Renal cortical epithelial cell (primary cell): Measurements from ENCODE around the gene IL31RA. TPM values are rescaled to one million over a fixed set of nuclear protein-coding genes. Genes with fewer than 3 reads are reported as not detected.

Source experiments
- DNase-seq: peaks from one replicate; pipeline ENCODE4 v3.0.0-alpha.2; 2011; ENCODE audit warnings: low read depth
- total RNA-seq: library from RNA; depleted of rRNA; stranded (reverse); fragments of >200 nt; gene quantifications from 2 replicates; pipeline ENCODE4 v1.2.3, GENCODE V29; 2014

Gene IL31RA
- total RNA-seq, 1 donor from 2014 or later, result 1.0 TPM

DNA sequence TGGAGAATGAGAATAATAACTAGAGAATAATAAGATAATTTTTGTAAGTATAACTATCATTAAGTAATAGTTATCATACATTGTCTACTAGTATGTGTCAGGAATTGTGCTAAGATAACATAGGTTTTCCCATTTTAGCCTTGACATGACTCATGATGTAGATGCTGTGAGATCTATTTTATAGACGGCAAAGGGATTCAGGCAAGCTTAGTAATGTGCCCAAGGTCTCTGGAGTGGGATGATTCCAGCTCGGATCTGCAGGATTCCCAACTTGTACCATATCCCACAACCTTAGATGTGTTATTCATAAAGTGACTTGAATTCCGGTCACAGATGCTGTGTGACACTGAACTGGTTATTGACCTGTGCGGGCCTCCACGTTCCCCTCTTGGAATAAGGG is 51.5 kb downstream of the IL31RA start:
- DNase-seq, result no peak

DNA sequence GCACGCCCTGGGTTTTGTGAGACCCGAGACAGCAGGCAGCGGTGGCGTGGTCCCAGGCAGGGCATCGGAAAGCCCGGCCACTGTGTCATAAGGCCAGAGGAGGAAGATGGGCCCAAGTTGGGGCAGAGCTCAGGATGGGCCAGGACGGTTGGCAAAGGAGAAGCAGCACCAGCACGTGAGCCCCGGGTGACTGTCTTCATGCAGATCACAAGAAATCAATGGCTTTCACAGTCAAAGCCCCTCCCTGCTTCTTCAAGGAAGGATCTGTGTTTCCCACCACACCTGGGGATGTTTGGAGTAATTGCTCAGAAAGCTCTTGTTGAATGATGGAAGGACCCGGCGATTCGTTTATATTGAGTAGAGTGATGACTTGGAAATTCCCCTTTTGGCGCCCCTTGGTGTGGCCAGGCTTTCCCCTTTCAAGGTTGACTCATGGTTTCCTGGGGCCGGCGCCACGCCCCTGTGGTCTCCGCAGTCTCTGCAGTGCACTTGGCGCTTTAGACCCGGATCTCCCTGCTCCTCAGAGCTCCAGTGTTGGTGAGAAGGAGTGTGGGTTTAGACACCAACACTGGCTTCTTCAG is 52.1 kb downstream of the IL31RA start:
- no peak for DNase-seq

DNA sequence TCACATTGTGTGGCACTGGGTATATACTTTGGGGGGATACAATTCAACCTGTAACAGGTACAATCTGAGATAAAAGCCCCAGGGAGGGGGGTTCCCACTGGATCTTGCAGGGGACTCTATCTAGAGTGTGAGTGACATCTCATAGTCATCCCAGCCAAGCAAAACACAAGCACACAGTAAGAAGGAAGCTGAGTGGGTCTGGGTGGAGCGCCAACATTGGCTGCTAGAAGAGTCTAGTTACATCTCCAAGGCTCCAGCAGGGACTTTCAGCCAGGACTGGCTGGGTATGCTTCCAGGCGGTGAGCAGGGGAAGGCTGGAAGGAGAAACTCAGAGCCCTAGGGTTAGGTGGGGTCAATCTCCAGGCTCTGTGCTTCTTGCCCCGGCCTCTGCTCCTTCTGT is 53.0 kb downstream of the IL31RA start:
- DNase-seq, result no peak

DNA sequence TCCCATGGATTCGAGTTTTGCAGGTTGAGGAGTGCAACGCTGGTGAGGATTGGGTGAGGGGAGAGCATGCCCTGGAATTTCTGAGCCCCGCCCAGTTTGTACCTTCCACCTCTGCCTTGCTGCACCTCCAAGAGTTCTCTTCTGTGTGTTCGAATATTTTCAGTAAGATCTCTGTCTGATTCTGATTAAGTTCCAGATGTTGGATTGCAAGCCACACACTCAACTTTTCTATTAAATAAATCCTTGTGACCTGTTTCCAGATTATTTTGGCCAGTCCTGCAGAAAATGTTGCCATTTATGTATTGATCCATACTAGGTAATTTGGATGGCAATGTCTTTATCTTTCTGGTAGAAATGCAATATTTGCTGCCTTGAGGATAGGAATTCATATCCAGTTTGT is 54.1 kb downstream of the IL31RA start:
- DNase-seq, result no peak

DNA sequence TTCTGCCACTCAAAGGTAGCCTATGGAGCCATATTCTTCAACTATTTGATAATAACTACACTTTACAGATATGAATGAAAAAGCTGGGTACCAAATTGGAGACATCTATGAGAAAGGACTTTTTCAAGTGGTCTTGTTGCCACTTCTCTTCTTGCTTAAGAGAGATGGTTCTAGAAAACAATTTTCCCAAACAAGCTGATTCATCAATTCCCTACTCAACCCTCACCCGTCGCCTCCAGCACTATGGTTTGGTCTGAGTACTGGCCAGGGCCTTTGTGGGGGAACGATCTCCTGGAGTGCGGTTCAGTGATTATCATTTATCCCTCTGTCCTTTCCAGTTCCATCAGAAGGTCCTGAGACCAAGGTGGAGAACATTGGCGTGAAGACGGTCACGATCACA is 56.8 kb downstream of the IL31RA start:
- no peak for DNase-seq

DNA sequence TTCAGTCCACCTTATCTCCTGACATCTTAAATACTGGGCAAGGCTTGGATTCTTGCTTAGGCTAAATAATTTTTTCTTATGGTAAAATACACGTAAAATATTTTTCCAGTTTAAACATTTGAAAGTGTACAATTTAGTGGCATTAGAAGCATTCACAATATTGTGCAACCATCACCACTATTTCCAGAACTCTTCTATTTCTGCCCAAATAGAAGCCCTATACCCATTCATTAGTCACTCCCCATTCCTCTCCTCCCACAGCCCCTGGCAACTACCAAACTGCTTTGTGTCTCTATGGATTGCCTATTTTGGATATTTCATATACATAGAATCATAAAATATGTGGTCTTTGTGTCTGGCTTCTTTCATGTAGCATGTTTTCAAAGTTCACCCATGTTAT is 57.6 kb downstream of the IL31RA start:
- DNase-seq, result no peak

DNA sequence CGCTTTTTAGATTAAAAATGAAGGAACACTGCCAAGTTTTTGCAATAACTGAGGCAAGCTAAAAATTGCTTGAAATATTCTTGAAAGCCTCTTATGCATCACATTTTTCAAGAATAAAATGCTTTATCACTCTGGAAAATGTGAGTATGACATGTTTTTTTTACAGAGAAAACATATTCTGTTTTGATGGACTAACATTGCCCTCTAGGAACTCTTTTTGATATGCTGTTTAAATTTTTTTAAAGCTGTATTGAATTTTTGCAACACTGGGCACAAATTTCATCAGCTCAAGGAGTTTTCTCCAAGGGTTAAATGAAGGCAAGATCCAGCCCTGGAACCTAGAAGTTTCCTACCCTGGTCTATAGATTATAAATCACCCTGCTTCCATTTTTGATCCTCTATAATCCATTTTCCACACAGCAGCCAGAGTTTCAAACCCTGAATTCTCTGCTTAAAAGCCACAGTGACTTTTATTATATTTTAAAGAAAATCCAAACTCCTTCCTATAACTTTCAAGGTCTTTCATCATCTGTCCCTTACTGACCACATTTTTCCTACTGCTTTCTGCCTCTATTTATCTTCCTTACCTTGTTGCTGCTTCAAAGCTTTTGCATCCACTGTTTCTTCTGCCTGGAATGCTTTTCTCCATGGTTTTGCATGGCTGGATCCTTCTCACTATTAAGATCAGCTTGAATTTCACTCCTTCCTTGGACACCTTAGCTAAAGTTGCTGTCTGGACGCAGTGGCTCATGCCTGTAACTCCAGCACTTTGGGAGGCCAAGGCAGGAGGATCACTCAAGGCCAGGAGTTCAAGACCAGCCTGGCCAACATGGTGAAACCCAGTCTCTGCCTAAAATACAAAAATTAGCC is 60.9 kb downstream of the IL31RA start:
- no peak for DNase-seq

DNA sequence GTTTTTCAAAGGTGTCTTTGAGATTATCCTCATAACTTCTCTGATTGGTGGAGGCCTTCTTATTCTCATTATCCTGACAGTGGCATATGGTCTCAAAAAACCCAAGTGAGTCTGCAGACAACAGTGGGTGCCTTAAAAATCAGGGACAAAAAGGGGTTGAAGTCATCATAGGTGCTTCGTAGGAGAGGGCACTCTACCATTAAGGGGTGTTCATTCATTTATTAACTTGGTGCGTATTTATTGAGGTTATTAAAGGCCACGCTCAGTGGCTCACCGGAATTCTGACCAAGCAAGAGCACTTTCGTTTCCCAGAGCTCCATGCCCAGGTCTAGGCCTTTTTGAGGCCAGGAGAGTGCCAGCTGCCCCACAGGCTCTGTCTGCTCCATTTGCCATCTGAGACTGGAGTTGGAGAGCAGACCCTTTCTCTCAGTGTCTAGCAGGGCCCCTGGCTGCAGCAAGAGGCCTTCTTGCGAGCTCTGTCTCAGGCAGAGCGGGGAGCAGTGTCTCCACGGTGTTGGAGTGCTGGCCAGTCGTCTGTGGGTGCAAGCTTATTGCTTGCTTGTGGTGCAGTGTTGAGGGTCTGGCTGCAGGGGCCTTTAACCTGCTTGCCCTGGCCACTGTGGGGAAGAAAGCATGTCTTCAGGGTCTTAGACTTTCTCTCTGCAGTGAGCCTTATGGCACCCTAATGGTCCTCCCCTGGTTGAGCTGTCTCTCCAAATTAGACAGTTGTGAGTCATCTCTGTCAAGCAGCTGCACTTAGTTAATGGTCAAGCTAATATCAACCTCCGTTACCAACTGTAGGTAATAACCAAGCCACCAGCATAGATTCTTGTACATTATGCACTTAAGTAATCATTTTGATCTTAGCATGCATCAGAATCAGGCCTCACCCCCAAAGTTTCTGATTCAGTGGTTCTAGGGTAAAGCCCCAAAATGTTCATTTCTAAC is 62.6 kb downstream of the IL31RA start:
- DNase-seq, result peak; percentile 90

DNA sequence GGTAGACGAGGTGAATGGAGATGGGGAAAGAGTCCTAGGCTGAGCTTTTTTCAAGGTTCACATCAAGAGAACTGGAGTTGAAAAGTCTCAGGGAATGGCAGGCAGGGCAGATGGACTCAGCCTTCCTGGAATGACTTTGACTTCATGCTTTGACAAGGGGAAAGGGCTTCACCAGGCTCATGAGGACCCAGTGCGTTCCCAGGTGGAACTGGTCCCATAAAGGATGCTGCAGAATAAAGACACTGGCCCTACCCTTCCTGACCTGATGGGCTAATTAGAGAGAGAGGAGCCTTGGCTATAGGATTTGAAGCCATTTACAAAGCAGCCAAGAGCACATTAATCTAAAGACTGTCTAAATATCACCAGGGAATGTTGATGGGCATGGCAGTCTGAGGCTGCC is 63.8 kb downstream of the IL31RA start:
- no peak for DNase-seq

DNA sequence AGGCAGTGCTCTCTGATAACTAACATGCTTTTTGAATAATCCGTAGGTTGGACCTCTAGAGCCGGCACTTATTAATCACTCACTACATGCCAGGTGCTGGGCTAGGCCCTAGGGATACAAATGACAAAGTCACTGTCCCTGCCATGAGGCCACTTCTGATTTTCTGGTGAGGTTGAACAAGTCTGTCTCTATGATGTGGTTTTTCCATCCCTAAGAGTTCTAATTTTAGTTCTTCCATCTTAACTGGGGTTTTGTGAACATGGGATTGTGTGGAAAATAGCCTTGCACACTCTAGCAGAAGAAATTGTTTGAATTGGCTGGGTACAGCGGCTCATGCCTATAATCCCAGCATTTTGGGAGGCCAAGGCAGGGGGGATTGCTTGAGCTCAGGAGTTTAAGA is 64.6 kb downstream of the IL31RA start:
- DNase-seq, result no peak

DNA sequence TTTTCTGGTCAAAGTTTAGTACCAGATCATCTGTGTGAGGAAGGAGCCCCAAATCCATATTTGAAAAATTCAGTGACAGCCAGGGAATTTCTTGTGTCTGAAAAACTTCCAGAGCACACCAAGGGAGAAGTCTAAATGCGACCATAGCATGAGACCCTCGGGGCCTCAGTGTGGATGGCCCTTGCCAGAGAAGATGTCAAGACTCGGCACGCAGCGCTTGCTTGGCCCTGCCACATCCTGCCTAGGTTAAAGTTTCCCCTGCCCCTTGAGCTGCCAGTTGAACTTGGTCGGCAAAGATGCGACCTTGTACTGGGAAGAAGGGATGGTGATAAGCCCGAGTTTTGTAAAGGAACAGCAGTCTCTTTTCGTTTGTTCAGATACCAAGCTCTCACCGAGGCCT is 65.8 kb downstream of the IL31RA start:
- DNase-seq, result no peak

DNA sequence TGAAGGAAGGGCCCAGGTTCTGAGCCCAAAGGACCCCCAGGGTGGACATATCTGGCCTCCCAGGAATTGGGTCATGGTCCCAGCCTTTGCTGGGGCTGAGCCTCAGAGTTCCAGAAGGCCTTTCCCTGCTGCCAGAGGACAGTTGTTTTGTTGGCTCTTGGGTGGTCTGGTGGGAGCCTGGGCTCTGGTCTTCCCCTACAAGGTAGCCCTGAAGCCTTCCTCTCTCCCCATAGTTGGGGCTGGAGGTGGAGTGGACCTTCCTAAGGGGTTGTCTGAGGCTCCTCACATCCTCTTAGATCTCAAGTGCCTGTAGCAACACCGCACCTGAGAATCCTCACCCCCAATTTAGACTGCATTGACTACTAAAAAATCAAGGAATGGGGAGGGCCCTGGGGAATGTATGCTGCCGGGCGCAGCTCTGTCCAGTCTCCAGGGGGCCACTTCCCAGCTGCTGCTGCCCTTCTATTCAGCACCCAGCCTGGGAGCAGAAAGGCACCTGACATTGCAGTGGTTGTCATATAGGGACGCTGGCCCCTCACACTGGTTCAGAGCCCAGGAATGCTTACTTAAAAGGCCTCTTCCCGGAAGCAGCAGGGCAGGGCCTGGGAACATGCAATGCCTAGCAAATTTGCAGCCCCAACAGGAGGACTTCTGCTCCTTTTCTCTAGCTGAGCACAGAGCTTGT is 66.4 kb downstream of the IL31RA start:
- no peak for DNase-seq

DNA sequence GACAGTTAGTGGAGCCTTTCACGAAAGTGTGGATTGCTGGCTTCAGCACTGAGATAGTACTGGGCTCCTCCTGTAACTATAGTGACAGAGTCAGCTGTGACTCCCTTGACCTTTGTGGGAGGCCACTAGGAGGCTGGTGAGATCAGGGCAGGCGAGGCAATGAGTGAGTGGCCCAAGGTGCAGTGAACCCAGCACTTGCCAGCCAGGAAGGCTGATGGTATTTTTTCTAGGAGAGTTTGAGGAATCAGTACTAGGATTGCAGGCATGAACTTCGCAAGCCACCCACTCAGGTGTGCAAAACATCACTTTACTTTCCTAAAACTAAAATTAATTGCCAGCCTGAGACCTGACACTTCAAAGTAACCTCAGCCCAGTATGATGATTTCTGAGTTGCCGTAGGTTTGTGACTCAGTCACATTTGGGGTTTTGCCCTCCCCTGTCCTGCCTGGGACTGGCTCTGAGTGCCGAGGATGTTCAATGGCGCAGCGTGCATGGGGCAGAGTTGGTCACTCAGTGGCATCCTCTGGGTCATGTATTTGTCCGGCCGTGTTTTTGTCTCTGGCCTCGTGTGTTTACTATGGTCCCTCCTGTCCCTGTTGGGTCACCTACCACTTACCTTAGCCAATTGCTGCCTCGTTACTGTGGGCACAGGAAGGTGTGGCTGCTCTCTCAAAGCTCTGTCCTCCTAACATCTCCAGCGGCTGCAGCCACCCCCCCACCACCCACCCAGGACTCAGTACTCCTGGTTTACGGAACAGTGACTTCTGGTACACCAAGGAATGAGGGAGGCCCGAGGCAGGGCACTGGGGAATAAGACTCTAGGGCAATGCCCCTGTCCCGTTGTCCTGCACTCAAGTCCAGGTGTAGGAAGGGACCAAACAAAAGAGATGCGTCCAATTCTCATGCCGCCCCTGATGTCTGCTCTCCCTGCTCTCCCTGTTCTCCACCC is 67.2 kb downstream of the IL31RA start:
- DNase-seq, result peak; percentile 57

DNA sequence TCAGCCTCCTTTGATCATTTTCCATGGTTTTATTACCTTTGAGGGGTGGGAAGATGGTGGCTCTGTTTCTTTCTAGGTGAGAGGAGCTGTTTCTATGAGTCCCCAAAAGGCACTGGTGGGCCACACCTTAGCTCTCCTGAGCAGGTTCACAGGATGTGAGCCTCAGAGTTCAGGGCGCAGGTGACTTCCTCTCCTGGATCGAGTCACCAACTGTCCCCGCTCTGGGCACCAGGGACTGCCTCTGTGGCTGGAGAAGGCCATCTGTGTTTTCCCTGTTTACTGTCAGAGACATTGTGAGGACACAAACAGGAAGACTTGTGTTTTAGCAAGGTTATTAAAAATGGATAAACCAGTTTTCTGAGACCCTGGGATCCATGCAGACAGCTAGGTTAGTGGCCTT is 68.5 kb downstream of the IL31RA start:
- no peak for DNase-seq

DNA sequence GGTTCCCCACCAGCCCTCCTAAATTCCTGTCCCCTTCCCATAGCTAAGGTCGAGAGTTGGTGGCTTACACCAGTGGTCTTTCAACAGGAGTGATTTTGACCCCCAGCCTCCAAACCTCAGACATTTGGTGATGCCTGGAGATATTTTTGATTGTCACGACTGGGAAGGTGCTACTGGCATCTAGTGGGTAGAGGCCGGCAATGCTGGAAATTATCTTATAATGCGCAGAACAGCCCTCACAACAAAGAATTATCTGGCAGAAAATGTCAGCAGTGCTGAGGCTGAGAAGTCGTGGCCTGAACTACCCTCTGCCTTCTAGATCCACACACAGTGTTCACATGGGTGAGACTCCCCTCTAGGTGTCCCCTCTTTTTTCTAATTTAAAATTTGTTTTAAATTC is 69.6 kb downstream of the IL31RA start:
- no peak for DNase-seq

DNA sequence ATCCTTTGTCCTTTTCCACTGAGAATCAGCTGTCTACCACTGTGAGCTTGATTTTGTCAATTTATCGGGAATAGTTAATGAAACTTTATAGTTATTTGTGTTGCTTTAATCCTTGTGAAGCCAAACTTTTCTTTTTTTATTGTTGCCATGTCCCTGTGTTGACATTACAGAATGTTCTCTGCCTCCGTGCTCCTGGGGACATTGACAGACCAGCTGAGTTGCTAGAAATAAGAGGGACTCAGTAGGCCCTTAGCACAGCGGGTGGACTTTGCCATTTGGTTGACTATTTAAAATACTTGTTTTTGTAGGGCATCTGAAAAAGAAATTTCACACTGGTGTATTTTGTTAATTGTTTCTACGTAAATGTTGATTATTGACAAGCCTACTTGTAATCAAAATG is 70.5 kb downstream of the IL31RA start:
- DNase-seq, result no peak

DNA sequence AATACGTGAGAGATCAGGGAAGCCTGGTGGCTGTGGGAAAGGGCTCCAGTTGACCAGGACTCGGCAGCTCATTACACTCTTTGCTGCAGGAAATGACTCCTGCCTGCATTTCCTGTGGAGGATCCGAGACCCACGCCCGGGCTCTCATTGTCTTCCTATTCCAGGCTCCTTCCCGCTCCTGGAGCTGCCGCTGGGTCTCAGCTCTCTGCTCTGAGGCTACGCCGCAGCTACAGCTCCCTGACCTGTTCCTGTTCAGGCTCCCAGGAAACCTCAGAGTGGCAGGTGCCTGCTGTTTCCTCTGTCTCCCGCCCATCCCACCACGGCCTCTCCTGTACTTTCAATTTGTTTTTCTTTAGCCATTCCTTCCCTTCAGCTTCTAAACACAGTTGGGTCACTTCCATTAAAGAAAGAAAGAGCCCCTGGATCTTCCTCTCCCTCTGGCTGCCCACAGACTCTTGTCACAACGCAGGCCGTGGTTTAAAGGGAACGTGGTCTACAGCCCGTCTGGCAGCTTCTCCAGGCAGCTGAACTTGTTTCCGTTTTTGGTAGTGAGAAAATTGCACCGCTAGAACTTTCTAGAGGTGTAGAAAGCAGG is 72.1 kb downstream of the IL31RA start:
- no peak for DNase-seq

DNA sequence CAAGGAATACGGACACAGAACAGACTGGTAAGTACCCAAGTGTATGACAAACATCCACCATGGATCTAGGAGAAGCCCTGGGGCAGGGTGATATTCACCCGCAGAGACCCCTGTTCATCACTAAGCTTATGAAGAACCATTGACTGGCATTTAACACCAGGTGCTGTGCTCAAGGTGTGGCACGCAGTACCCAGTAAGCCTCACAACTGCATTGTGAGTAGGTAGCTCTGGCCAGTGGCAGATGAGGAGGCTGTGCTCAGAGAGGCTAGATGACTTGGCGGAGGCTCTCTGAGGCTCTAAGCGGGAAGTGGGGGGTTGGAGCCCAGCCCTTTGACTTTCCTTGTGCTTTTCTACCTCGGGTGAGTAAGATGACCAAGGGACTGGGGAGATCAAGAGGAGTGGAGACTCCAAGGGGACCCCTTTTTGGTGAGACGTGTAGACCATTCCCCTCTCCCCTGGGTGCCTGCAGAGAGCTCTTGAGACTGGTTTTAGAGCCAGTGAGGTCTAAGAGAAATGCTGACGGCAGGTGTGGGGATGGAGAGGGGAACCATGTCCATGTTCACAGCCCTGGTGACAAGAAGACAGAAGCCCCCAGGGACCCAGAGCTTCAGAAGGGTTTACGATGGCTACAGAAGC is 72.8 kb downstream of the IL31RA start:
- DNase-seq, result no peak

DNA sequence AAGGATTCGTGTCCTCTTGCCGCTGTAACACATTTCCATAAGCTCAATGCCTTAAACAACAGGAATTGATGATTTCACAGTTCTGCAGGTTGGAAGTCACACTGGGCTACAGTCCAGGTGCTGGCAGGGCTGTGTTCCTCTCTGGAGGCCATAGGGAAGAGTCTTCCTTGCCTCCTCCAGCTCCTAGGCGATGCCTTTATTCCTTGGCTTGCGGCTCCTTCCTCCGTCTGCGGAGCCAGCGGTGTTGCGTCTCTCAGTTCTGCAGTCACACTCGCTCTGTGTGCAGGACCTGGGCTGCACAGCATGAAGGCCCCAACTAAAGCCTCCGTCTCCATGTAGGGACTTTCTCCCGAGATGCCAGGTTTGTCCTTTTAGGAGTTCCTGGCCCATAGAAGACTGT is 73.6 kb downstream of the IL31RA start:
- DNase-seq, result no peak

DNA sequence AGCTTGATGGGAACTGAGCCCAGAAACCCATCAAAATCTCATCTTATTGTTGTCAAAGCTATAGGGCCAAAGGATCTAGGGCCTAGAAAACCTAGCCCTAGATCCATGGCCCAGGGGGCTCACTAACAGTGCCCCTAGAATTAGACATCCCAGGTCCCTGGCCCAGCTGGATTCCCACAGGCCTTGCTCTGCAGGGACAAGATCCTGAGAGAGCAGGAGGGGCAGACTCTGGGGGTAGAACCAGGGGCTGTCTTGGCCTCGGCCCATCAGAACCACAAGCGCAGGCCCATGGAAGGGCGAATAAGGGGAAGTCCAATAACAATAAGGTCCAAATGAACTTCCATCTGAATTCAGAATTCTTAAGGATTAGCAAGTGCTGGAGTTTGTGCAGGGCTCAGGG is 74.0 kb downstream of the IL31RA start:
- no peak for DNase-seq
